ENCODE results near the gene ACOT9. TPM values are rescaled to one million over a fixed set of nuclear protein-coding genes. Genes with fewer than 3 reads are reported as not detected.
A peak's percentile ranks its signal among the peaks of the same experiment; 100 is the strongest.
"Not testable (repeated sequence)": the region's sequence is repeated elsewhere in the genome, so short reads cannot be mapped to it uniquely, and the experiment has no call there.

Gene ACOT9
- 10 to 100 TPM; 28.5 to 45.9 (median 32.6) TPM for polyA plus RNA-seq (ENCODE audit: insufficient read length in 4 of 4)

DNA sequence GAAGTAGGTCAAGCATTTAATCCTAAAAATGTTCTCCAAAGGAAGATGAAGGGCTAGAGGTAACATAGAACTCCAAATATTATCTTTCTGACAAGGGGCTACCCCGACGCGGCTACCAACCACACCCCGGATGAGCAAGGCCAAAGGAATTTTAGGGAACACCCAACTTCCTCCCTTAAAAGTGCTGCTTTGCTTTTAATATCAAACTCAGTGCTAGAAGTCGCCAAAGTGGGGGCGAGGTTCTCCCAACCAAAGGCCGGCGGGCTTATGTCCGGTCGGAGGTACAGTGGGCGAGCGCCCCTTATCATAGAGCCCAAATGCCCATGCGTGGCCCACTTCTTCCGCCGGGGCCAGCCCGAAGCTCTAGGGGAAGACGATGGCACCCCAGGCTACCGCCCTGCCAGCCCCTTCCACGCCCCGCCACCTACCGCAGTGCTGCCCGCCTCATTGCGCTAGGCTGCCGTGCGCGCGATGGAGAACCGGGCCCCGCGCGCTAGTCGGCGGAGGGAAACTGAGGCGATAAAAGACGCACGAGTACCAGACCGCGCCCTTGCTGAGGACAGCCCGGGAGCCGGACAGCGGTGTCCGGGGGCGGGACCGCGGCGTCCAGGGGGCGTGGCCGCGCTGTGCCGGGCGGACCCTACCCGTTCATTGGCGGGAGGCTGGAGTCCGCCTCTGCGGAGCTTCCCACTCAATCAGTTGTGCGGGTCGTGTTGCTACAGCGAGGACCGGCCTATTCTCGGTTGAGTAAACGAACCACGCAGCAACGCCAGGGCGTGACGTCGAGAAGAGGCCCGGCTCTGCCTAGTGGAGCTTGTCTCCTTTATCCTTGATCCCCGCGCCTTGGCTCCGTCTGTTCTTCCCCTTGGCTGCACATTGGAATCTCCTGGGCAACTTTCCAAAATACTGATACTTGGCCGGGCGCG lies at the start of gene ACOT9:
Gene ACOT9 (minus strand): TSS at position 580 of the 926 bp plus-strand sequence. CDS start 132 bp downstream, at position 448.
- peak; percentile 43 to 74 (median 65) for DNase-seq (ENCODE audit: low read depth in 4 of 4, low spot score in 2 of 4)

- no peak for DNase-seq (ENCODE audit: low read depth in 4 of 4, low spot score in 2 of 4)
Observed at GRCh38 chrX:23790155-23790497, 47.0 kb upstream of the ACOT9 start.

DNA sequence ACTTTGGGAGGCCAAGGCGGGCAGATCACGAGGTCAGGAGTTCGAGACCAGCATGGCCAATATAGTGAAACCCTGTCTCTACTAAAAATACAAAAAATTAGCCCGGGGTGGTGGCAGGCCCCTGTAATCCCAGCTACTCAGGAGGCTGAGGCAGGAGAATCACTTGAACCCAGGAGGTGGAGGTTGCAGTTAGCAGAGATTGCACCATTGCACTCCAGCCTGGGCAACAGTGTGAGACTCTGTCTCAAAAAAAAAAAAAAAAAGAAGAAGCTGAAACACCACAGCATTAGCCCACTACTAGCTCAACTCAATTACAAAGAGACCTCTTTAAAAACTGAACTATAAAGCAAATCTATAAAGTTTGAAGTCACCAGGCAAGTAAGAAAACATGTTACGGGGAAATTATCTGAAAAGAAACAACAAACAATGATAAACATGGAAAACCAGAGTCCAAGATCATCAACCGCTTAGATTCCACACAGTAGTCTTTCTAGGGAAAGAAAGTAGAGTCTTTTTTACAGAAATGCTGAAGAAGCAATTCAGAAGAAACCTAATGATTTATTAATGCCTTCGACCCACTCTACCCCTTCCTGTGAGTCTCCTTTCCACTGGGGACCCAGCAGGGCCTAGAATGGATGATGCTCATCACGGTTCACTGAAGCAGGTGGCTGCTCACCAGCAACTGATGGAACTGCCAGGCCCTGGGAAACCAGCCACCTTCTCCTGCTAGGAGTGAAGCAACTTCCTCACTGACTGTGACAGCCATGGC lies 46.5 kb upstream of the ACOT9 start:
- no peak for DNase-seq (ENCODE audit: low read depth in 4 of 4, low spot score in 2 of 4)

DNA sequence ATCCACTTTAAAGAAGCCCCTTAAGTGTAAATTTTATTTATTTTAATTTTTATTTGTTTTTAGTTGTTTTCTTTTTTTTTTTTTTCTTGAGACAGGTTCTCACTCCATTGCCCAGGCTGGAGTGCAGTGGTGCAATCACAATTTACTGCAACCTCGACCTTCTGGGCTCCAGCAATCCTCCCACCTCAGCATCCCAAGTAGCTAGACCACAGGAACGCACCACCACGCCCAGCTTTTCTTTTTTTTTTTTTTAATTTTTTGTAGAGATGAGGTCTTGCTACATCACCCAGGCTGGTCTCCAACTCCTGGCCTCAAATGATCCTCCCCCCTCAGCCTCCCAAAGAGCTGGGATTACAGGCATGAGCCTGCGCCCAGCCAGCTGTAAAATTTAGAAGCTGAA lies 45.9 kb upstream of the ACOT9 start:
- no peak for DNase-seq (ENCODE audit: low read depth in 4 of 4, low spot score in 2 of 4)

GRCh38 chrX:23788521-23788920 lies 45.4 kb upstream of the ACOT9 start:
- no peak for DNase-seq (ENCODE audit: low read depth in 4 of 4, low spot score in 2 of 4)

GRCh38 chrX:23787745-23788118 lies 44.7 kb upstream of the ACOT9 start:
- no peak for DNase-seq (ENCODE audit: low read depth in 4 of 4, low spot score in 2 of 4)

DNA sequence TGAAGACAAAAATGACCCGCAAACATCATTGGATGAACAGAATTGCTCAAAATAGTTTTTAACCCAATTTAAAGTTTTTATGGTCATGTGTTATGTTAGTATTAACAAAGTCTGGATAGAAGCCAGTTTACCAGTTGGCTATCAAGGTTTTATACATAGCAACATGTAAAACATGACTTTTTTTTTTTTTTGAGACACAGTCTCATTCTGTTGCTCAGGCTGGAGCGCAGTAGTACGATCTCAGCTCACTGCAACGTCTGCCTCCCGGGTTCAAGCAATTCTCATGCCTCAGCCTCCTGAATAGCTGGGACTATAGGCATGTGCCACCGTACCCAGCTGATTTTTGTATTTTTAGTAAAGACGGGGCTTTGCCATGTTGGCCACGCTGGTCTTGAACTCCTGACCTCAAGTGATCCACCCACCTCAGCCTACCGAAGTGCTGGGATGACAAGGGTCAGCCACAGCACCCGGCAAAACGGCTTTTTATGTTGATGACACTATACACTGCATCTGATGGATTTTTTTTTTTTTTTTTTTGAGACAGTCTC lies 43.3 kb upstream of the ACOT9 start:
- no peak for DNase-seq (ENCODE audit: low read depth in 4 of 4, low spot score in 2 of 4)

- DNase-seq (ENCODE audit: low read depth in 4 of 4, low spot score in 2 of 4): no peak
Observed at GRCh38 chrX:23785580-23785979, 42.5 kb upstream of the ACOT9 start.

- DNase-seq (ENCODE audit: low read depth in 4 of 4, low spot score in 2 of 4): no peak
Observed at GRCh38 chrX:23784470-23785331, 41.6 kb upstream of the ACOT9 start.

GRCh38 chrX:23783589-23784469 lies 40.8 kb upstream of the ACOT9 start:
- no peak for DNase-seq (ENCODE audit: low read depth in 4 of 4, low spot score in 2 of 4)

GRCh38 chrX:23782863-23783588 lies 40.0 kb upstream of the ACOT9 start, which contains the start of gene SAT1:
SAT1 (plus strand) TSS chrX:23783173; CDS start chrX:23783352, 179 bp downstream.
- peak; percentile 63 to 86 (median 78) for DNase-seq (ENCODE audit: low read depth in 4 of 4, low spot score in 2 of 4)

DNA sequence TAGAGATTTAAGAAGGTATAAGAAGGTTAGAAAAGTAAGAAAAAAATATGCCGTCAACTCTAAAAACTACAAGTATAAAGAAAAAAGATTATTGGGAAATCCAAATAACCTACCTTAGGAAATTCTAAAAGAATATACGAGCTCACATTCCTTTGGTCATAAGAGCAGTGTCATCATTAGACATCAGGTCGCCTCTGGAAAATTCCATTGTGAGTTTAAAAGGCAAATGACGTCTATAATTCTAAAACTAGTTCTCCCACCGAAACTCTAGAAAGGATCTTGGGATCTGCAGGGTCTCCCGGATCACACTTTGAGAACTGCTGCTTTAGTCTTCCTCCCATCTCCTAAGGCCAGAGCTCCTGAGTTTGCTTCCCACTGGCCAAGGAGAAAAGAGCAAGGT lies 39.4 kb upstream of the ACOT9 start:
- DNase-seq (ENCODE audit: low read depth in 4 of 4, low spot score in 2 of 4): no peak

DNA sequence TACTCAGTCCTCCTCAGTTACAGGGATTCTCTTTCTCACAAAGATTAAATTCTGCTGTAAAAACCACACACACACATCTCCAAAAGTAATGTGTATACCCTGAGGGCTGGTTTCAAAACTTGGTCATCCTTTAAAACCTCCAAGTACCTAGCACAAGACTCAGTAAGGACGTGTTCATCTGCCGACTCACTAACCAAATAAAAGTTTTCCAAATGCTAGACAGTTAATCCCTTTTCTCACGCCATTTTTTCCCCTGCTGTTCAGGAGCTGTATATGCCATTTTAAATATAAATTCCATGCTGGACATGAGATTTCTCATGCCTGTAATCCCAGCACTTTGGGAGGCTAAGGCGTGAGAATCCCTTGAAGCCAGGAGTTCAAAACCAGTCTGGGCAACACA lies 35.9 kb upstream of the ACOT9 start:
- DNase-seq (ENCODE audit: low read depth in 4 of 4, low spot score in 2 of 4): no peak

- DNase-seq (ENCODE audit: low read depth in 4 of 4, low spot score in 2 of 4): no peak
Observed at GRCh38 chrX:23776363-23776762, 33.3 kb upstream of the ACOT9 start.

DNA sequence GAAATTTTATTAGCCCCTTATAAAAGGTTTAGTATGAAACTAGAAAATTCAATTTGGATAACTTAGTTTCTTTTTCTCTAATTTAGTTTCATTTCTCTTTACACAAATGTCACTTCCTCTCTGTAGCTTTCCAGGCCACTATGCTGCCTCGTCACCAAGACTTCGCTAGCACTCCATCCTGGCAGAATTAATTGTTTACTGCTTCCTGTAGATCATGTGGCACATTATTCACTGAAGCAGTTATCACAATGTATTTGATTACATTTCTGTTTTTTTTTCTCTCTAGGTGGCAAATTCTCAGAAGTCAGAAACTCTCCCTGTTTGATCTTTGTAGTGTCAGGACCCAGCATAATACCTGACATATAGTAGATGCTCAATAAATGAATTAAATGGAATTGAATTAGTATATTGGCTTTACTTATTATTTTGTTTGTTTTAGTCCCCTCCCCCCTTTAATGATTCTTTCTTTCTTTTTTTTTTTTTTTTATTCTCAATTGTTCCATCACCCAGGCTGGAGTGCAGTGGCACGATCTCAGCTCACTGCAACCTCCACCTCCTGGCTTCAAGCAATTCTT lies 30.6 kb upstream of the ACOT9 start:
- DNase-seq (ENCODE audit: low read depth in 4 of 4, low spot score in 2 of 4): no peak

- not testable (repeated sequence) for DNase-seq (ENCODE audit: low read depth in 4 of 4, low spot score in 2 of 4)
Observed at GRCh38 chrX:23771086-23771485, 28.0 kb upstream of the ACOT9 start.

DNA sequence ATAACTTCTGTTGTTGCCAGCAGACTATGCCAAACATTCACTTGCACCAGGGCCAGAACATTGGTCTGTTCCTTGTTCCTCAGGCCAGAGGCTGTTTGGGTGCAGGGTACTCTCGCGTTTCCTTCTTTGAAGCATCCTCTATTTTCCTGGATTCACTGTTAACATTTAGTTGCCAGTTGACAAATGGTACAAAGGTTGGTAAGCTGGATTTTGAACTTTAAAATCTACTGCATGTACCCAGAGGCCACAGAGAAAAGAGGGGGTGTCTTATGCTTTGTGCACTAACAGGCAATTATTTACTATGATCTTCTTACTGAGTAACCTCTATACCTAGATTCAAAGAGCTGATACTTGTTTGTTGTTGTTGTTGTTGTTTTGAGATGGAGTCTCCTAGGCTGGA lies 27.1 kb upstream of the ACOT9 start:
- no peak for DNase-seq (ENCODE audit: low read depth in 4 of 4, low spot score in 2 of 4)
